ENCODE data around the gene NET1.

GRCh38 chr10:5365928-5366327, 46.4 kb upstream of the NET1 start:
- TF ChIP-seq CTCF (IDR thresholded peaks at IDR 0.05) (no peak), POLR2A (IDR thresholded peaks at IDR 0.05) (no peak)

Measured in adrenal gland (tissue), 5 donors.